ENCODE data around the gene PARD6B. TPM values are rescaled to one million over a fixed set of nuclear protein-coding genes. Genes with fewer than 3 reads are reported as not detected.

PARD6B gene
- total and polyA plus RNA-seq, 2 of the 13 experiments (the other 11 are each of a cell fraction or from before 2014, with no cell fraction given) = 6.9 to 22.2 TPM

- TF ChIP-seq NCOA1 (CRISPR knock-in tag; IDR thresholded peaks at IDR 0.05) (no peak), ZNF790 (CRISPR knock-in tag; IDR thresholded peaks at IDR 0.05; ENCODE audit: borderline replicate concordance) (no peak), AHR (CRISPR knock-in tag; IDR thresholded peaks at IDR 0.05) (no peak), NFE2 (CRISPR knock-in tag; IDR thresholded peaks at IDR 0.05) (no peak), NCOR1 (IDR thresholded peaks at IDR 0.05; ENCODE audit: borderline replicate concordance, low read length) (no peak), ZNF547 (CRISPR knock-in tag; IDR thresholded peaks at IDR 0.05) (no peak), LCORL (IDR thresholded peaks at IDR 0.05) (0 out of 2 replicates have a peak, but pooled peaks have one; percentile 4), LCORL (CRISPR knock-in tag; IDR thresholded peaks at IDR 0.05) (no peak), NR1H2 (CRISPR knock-in tag; IDR thresholded peaks at IDR 0.05; ENCODE audit: borderline replicate concordance, low read depth) (no peak), MAZ (IDR thresholded peaks at IDR 0.05; ENCODE audit: borderline replicate concordance, low read depth, low read length) (no peak), MAZ (CRISPR knock-in tag; IDR thresholded peaks at IDR 0.05; ENCODE audit: low read depth) (no peak), KAT8 (CRISPR knock-in tag; IDR thresholded peaks at IDR 0.05) (no peak)
- TF ChIP-seq, protein P1, sequence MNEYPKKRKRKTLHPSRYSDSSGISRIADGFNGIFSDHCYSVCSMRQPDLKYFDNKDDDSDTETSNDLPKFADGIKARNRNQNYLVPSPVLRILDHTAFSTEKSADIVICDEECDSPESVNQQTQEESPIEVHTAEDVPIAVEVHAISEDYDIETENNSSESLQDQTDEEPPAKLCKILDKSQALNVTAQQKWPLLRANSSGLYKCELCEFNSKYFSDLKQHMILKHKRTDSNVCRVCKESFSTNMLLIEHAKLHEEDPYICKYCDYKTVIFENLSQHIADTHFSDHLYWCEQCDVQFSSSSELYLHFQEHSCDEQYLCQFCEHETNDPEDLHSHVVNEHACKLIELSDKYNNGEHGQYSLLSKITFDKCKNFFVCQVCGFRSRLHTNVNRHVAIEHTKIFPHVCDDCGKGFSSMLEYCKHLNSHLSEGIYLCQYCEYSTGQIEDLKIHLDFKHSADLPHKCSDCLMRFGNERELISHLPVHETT (CRISPR knock-in tag; conservative IDR thresholded peaks at IDR 0.05) = no peak
These were observed 31.2 kb downstream of the PARD6B start (continued) for GRCh38 chr20:50762435-50763220.

Data from HepG2 (cell line).